Measurements from ENCODE around the gene OR8D2. TPM values are rescaled to one million over a fixed set of nuclear protein-coding genes. Genes with fewer than 3 reads are reported as not detected.

The OR8D2 gene
- total and polyA plus RNA-seq, 10 of the 15 experiments (the other 5 are each of a cell fraction or from before 2014, with no cell fraction given), result not detected

- TF ChIP-seq ESRRA (IDR thresholded peaks at IDR 0.05; ENCODE audit: low read length) (no peak), KAT2A (conservative IDR thresholded peaks at IDR 0.05; ENCODE audit: control insufficient read depth, low read depth, low read length) (no peak)
Observed at GRCh38 chr11:124344346-124344745, 24.3 kb upstream of the OR8D2 start (continued).

- Histone ChIP-seq H3K4me3 (no peak overlapping the region), H3K4me2 (ENCODE audit: control insufficient read depth, insufficient read depth) (no peak overlapping the region), H4K20me1 (ENCODE audit: control insufficient read depth, insufficient read depth) (no peaks in the 10 kb centered on the region), H3K9me3 (replicated peaks; ENCODE audit: control insufficient read depth, insufficient read depth, low read length) (no peaks in the 10 kb centered on the region), H3K36me3 (ENCODE audit: control insufficient read depth in 2 of 2, insufficient read depth in 2 of 2, low read length in 1 of 2) (no peaks in the 10 kb centered on the region), H2AFZ (ENCODE audit: control insufficient read depth, low read depth, low read length) (no peak overlapping the region), H3K27ac (ENCODE audit: control insufficient read depth, insufficient read depth) (no peak overlapping the region), H3K9ac (ENCODE audit: control insufficient read depth, insufficient read depth, low read length) (no peak overlapping the region), H3K4me1 (ENCODE audit: control insufficient read depth, insufficient read depth, low read length) (no peaks in the 10 kb centered on the region), H3K79me2 (ENCODE audit: control insufficient read depth, insufficient read depth, low read length) (no peaks in the 10 kb centered on the region), H3K27me3 (replicated peaks in 1 of 2; ENCODE audit: control insufficient read depth in 2 of 2, insufficient read depth in 2 of 2, low read length in 1 of 2) (no peaks in the 10 kb centered on the region)
- ChIA-PET CTCF (no interaction called here), POLR2A (no interaction called here), RAD21 (ENCODE audit: unreplicated experiment) (no interaction called here), SMC1A (ENCODE audit: uncharacterized antibody, unreplicated experiment) (no interaction called here)
- FAIRE-seq, result no peak
- TF ChIP-seq MEF2B (IDR thresholded peaks at IDR 0.05; ENCODE audit: partially characterized antibody, poor library complexity, severe bottlenecking), result no peak
- no peak for TF ChIP-seq FOS (IDR thresholded peaks at IDR 0.05; ENCODE audit: borderline replicate concordance, extremely low read depth, insufficient read length)
- TF ChIP-seq SUZ12 (IDR thresholded peaks at IDR 0.05; ENCODE audit: unreplicated experiment), result no peak
- TF ChIP-seq BACH1 (IDR thresholded peaks at IDR 0.05; ENCODE audit: borderline replicate concordance), result no peak
- TF ChIP-seq TARDBP (IDR thresholded peaks at IDR 0.05; ENCODE audit: borderline replicate concordance), result no peak
- no peak for TF ChIP-seq E2F4 (IDR thresholded peaks at IDR 0.05; ENCODE audit: low read depth, low read length)
- no peak for TF ChIP-seq RELA (IDR thresholded peaks at IDR 0.05; ENCODE audit: borderline replicate concordance, partially characterized antibody)
- in situ Hi-C loops (cut with MboI) (no loop called here), intact Hi-C loops (cut with micrococcal nuclease; ENCODE audit: unreplicated experiment) (no loop called here)
- DNase-seq (ENCODE audit: low read depth, low spot score), result no peak
- no peak for ATAC-seq
- 31% methylated on average over 2 of the region's 2 CpGs for WGBS (ENCODE audit: insufficient coverage, insufficient replicate concordance, low lambda C conversion rate, missing lambda C conversion rate)
- BruUV-seq (replicated peaks), result no TSS peak
Observed at GRCh38 chr11:124340142-124340447, 20.1 kb upstream of the OR8D2 start.

Data from GM12878 (cell line).